ENCODE measurements around the gene PASD1.

DNA sequence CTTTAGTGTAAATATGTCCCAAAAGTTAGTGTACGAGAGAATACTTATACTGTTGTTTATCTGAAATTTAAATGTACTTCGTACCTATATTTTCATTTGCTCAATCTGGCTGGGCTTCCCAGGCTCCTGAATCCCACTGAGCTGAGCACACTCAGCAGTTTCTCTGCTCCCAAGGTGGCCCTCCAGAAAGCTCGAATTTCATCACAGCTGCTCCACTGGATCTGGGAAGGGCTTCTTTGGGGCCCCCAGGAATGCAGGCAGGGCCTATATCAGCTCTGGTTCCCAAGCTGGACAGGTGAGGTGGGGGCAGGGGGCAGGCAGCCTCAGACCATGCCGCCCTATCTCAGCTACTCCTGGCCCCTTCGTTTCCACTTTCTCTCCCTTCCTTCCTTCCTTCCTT, 150.9 kb downstream of the PASD1 start:
- TF ChIP-seq, protein P1, sequence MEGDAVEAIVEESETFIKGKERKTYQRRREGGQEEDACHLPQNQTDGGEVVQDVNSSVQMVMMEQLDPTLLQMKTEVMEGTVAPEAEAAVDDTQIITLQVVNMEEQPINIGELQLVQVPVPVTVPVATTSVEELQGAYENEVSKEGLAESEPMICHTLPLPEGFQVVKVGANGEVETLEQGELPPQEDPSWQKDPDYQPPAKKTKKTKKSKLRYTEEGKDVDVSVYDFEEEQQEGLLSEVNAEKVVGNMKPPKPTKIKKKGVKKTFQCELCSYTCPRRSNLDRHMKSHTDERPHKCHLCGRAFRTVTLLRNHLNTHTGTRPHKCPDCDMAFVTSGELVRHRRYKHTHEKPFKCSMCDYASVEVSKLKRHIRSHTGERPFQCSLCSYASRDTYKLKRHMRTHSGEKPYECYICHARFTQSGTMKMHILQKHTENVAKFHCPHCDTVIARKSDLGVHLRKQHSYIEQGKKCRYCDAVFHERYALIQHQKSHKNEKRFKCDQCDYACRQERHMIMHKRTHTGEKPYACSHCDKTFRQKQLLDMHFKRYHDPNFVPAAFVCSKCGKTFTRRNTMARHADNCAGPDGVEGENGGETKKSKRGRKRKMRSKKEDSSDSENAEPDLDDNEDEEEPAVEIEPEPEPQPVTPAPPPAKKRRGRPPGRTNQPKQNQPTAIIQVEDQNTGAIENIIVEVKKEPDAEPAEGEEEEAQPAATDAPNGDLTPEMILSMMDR (IDR thresholded peaks at IDR 0.05): no peak
- no peak for TF ChIP-seq POLR2A (IDR thresholded peaks at IDR 0.05)
